Measurements from ENCODE around the gene HK2.

HK2 gene

DNA sequence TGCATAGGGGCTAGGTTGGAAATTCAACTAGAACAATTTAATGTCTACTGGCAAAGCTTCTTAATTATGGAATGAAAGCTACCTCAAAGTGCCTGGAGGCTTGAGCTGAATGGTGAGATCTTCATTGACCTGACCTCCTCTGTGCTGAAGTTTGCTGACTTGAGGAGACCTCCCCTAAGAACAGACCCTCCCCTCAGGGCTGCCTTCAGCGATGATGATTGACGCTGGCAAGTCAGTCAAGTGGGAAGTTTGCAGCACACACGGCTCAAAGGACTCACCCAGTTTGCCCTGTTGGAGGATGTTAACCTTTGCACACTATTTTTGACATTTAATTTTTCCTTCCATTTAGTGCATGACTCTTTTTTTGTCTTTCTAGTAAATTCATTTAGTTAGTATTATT is 107.4 kb downstream of the HK2 start:
- DNase-seq, result no peak

DNA sequence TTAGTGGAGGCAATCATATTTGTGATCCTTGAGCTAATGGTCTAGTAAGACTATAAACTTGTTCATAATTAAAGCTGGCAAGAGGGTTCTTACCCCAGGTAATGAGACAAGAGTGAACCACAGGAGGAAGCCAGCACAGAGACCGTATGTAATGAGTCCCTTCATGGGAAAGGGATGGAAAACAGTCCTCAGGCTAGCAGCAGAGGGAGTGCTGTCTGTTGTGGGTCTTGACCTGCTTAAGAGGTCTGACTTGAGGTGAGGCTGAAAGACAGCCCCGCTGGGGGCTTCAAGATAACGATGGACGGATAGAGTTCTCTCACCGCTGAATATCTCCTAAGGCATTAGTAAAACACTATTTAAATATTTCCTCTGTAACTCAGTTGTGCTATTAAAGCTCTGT is 108.3 kb downstream of the HK2 start:
- no peak for DNase-seq
